Measurements from ENCODE around the gene PAX5. TPM values are rescaled to one million over a fixed set of nuclear protein-coding genes. Genes with fewer than 3 reads are reported as not detected.

Gene PAX5
- total RNA-seq, 1 donor from 2014 or later = 0.39 TPM

DNA sequence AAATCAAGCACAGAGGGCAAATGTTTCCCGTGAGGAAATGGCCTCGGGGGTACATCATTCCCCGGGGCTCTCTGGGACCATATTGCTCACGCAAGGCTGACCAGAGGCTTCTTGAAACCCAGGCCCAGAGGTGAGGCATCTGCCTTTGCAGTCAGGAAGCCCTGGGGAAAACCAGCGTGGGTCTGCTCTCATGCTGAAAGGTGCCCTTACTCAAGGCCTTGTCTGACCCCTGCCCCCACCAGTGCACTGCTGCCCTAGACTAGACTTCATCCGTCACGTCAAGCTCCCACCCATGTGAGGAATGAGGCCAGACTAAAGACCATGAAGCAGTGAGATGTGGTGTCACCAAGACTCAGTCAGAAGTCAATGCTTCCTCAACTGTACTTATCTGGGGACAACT is 66.1 kb downstream of the PAX5 start:
- H3K4me1 Mint-ChIP-seq (ENCODE audit: low read depth) = no peaks in the 10 kb centered on the region
- peaks cover 5% of the 10 kb centered on the region for H3K27me3 Mint-ChIP-seq (ENCODE audit: insufficient read depth)

DNA sequence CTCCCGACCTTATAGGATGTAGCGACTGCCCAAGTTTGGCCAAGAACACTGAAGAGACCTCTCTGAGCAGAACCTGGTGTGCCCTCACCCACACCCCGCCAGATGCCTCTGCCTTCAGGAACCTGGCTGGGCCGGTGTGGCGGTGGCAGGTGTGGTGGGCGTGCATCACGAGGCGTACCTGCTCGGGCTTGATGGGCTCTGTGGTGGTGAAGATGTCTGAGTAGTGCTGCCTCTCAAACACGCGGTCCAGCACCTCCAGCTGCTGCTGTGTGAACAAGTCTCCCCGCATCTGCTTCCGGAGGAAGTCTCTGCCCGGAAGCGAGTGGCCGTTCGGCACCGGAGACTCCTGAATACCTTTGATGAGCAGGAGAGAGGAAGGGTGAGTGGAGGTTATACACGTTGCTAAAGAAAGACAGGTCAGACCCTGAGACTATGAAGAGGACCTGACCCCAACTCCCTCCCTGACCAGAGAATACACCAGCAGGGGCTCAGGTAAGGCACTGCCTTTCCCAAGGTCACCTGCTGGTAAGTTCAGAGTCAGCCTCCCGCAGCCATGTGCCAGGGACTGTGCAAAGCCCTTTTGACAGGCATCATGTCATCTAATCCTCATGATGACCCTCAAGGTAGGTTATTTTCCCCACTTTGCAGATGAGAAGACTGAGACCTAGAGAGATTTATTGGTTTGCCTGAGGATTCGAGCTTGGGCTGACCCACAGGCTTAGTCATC is 67.5 kb downstream of the PAX5 start:
- DNase-seq (ENCODE audit: low spot score) = no peak
- H3K27me3 Mint-ChIP-seq (ENCODE audit: insufficient read depth) = peaks cover 7% of the 10 kb centered on the region
- H3K27ac Mint-ChIP-seq = no peak overlapping the region
- intact Hi-C loops (cut with micrococcal nuclease) = no loop called here
- H3K36me3 Mint-ChIP-seq (ENCODE audit: low read depth) = no peaks in the 10 kb centered on the region
- no peaks in the 10 kb centered on the region for H3K4me1 Mint-ChIP-seq (ENCODE audit: low read depth)
- no peak overlapping the region for H3K4me3 Mint-ChIP-seq
- no peaks in the 10 kb centered on the region for H3K9me3 Mint-ChIP-seq

More for the DNA sequence above, 66.1 kb downstream of the PAX5 start:
- intact Hi-C loops (cut with micrococcal nuclease) = no loop called here
- no peak for DNase-seq (ENCODE audit: low spot score)
- H3K36me3 Mint-ChIP-seq (ENCODE audit: low read depth) = no peaks in the 10 kb centered on the region
- H3K9me3 Mint-ChIP-seq = no peaks in the 10 kb centered on the region
- no peak overlapping the region for H3K27ac Mint-ChIP-seq
- H3K4me3 Mint-ChIP-seq = no peak overlapping the region

DNA sequence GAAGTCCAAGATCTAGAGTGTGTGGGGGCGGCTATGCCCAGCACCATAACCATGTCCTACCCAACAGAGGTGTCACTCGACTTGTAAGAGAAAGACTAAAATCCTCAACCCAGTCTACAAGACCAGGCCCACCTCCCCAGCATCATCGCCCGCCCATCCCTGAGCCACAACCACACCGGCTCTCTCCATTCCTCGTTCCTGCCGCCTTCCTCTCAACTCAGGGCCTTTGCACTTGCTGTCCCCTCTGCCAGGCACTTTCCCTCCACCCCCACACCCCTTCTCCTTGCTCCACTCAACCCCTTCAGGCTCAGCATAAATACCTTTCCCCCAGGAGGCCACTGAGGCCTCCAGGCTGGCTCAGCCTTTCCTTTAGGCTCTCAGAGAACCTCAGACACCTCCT is 69.3 kb downstream of the PAX5 start:
- H3K36me3 Mint-ChIP-seq (ENCODE audit: low read depth) = no peaks in the 10 kb centered on the region
- no peak overlapping the region for H3K4me3 Mint-ChIP-seq
- H3K4me1 Mint-ChIP-seq (ENCODE audit: low read depth) = no peaks in the 10 kb centered on the region
- H3K27me3 Mint-ChIP-seq (ENCODE audit: insufficient read depth) = peaks cover 12% of the 10 kb centered on the region
- intact Hi-C loops (cut with micrococcal nuclease) = no loop called here
- no peak overlapping the region for H3K27ac Mint-ChIP-seq
- DNase-seq (ENCODE audit: low spot score) = no peak
- no peaks in the 10 kb centered on the region for H3K9me3 Mint-ChIP-seq

DNA sequence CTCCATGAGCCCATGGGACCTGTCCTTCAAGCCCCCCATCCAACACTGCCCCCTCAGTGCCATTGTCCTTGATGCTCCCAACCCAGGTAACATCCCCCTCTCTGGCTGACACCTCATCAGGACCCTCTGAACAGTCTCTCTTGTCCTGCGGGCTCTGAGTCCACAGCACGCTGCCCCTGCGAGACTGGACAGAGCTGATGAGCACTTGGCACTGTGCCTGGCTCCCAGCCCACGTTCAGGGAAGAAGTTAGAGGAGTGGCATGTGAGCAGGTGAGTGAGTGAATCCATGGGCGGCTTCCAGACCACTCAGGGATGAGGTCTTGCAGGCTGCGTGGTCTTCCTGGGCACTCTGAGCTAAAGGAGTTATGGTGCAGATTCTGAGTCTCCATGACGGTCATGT is 70.7 kb downstream of the PAX5 start:
- peaks cover 12% of the 10 kb centered on the region for H3K27me3 Mint-ChIP-seq (ENCODE audit: insufficient read depth)

DNA sequence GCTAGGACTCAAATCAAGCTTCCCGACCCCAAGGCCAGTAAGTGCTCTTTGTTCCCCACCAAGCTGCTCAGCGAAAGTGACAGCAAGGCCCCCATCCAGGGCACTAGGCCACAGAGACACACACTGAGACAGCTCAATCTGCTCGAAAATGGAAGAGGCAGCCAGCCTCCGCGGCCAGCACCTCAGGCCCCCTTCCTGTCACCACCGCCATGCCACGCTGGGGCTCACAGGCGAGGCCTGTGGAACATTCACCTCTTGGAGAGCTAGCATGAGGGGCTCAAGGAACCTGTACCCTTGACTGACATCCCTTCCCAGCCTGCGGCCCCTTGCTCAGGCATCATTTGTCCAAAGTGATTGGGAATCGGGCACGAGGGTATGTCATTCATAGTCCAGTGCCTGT is 71.4 kb downstream of the PAX5 start:
- no peak overlapping the region for H3K4me3 Mint-ChIP-seq
- H3K9me3 Mint-ChIP-seq = no peaks in the 10 kb centered on the region
- intact Hi-C loops (cut with micrococcal nuclease) = no loop called here
- H3K4me1 Mint-ChIP-seq (ENCODE audit: low read depth) = no peaks in the 10 kb centered on the region
- no peaks in the 10 kb centered on the region for H3K36me3 Mint-ChIP-seq (ENCODE audit: low read depth)
- peaks cover 15% of the 10 kb centered on the region for H3K27me3 Mint-ChIP-seq (ENCODE audit: insufficient read depth)
- no peak overlapping the region for H3K27ac Mint-ChIP-seq
- DNase-seq (ENCODE audit: low spot score) = no peak

More for the DNA sequence above, 70.7 kb downstream of the PAX5 start:
- no peaks in the 10 kb centered on the region for H3K36me3 Mint-ChIP-seq (ENCODE audit: low read depth)
- H3K27ac Mint-ChIP-seq = no peak overlapping the region
- no peaks in the 10 kb centered on the region for H3K9me3 Mint-ChIP-seq
- intact Hi-C loops (cut with micrococcal nuclease) = no loop called here
- DNase-seq (ENCODE audit: low spot score) = no peak
- no peaks in the 10 kb centered on the region for H3K4me1 Mint-ChIP-seq (ENCODE audit: low read depth)
- no peak overlapping the region for H3K4me3 Mint-ChIP-seq

DNA sequence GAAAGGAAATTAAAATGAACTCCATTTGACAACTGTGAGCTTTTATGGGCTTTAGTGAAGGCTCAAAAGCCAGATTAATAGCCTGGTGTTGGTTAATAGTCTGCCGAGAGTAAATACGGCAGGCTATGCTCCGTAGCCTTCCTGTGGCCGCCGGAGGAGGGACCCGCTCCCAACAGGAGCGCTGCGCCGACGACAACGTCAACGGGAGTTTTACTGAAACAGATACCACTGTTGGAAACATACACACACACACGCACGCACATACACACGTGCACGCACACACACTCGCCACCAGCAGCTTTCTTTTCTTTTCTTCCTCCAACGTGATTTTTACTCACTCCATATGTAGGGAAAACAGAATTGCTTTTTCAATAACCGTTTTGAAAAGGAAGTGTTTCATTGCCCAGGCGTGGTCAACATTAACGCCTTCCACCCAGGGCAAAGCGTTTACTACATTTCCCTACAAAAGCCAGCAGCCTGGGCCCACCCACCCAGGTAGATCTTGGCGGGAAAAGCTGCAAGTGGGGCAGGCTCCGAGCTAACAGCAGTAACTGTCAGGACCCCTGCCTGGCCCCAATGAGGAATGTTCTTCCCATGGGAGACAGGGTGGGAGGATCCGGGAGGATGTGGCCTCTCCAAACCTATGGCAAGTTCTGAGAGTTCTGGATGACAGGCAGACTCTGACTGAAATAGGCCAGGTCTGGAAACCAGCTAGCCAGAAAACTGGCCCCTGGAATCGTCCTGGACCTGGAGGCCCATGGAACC is 72.3 kb downstream of the PAX5 start:
- Mint-ChIP-seq H3K4me3 (no peak overlapping the region), H3K4me1 (ENCODE audit: low read depth) (no peaks in the 10 kb centered on the region), H3K27me3 (ENCODE audit: insufficient read depth) (peaks cover 23% of the 10 kb centered on the region), H3K36me3 (ENCODE audit: low read depth) (no peaks in the 10 kb centered on the region), H3K27ac (no peak overlapping the region), H3K9me3 (no peaks in the 10 kb centered on the region)
- intact Hi-C loops (cut with micrococcal nuclease) = no loop called here
- no peak for DNase-seq (ENCODE audit: low spot score)

DNA sequence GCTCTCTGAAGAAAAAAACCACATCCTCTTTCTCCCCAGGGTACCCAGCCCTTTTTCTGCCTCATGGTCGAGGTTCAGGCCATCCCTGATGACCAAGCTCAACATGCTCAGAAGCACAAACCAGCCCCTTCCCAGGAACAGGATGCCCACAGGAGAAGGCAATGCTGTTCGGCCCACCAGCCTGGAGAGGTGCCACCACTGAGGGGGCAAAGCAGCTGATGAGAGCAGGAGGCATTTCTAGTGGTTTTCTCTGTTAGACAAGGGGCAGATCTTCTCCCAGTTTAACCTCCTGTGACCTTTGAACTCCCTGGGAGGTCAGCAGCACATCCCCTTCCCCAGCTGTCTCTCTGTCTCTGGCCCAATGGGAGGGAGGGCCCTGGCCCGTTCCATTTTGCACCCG is 73.0 kb downstream of the PAX5 start:
- Mint-ChIP-seq H3K27ac (no peak overlapping the region), H3K36me3 (ENCODE audit: low read depth) (no peaks in the 10 kb centered on the region), H3K4me1 (ENCODE audit: low read depth) (no peaks in the 10 kb centered on the region), H3K4me3 (no peak overlapping the region), H3K9me3 (no peaks in the 10 kb centered on the region), H3K27me3 (ENCODE audit: insufficient read depth) (peaks cover 27% of the 10 kb centered on the region)
- no peak for DNase-seq (ENCODE audit: low spot score)
- intact Hi-C loops (cut with micrococcal nuclease) = no loop called here

DNA sequence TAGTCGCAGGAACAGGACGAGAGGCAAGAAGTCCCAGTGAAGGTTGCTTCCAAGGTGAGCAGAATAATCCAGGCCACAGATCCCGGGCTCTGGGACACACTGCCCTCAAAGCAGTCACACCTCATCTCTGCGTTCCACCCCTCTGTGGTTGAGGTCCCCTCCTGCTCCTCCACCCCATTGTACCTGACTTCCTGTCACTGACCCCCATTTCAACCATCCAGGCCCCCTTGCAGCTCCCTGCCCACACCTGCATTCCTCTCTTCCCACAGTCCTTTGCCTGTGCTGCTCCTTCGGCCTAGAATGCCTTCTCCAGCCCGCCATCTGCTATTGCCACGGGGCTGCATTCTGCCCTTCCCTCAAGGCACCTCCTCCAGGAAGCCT is 73.5 kb downstream of the PAX5 start:
- Mint-ChIP-seq H3K36me3 (ENCODE audit: low read depth) (no peaks in the 10 kb centered on the region), H3K4me1 (ENCODE audit: low read depth) (no peaks in the 10 kb centered on the region), H3K4me3 (no peak overlapping the region), H3K9me3 (no peaks in the 10 kb centered on the region), H3K27me3 (ENCODE audit: insufficient read depth) (peaks cover 30% of the 10 kb centered on the region), H3K27ac (no peak overlapping the region)
- intact Hi-C loops (cut with micrococcal nuclease) = no loop called here
- no peak for DNase-seq (ENCODE audit: low spot score)

DNA sequence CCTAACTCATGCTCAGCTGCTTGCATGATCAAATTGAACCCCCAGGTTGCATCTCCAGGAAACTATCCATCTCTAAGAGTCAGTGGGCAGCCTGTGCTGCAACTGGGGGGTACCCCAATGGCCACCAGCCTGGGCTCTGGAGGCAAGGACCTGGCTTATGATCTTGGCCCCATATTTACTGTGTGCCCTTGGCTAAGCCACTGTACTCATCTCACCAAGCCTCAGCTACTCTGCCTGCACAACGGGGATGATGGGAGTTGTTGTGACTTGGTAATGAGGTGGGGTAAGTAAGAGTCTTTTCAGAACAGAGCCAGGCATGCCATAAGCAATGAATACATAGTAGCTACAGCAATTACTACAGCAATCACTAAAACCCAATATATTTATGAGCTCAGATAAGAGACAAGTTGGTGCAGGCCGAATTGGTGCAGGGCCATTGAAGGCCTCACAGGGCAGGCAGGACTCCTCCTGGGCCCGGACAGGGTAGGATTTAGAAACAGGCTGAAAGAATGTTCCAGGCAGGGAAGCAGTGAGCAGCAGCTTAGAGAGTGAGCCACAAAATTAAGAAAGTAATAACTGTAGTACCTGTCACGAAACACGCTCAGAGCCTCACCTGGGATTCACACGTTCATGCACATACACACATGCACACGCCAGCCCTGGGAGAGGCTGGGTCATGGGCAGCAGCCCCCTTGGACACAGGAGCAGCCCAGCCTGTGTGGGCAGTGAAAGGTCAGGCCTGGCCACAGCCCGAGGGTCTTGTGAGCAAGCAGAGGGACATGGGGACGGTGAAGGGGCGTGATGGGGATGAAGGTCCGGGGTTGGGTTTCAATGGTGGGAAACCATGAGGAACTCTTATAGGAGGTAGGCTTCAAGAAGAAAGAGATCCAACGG is 74.1 kb downstream of the PAX5 start:
- H3K27me3 Mint-ChIP-seq (ENCODE audit: insufficient read depth) = peaks cover 31% of the 10 kb centered on the region
- no peak overlapping the region for H3K27ac Mint-ChIP-seq
- H3K4me1 Mint-ChIP-seq (ENCODE audit: low read depth) = no peaks in the 10 kb centered on the region
- H3K4me3 Mint-ChIP-seq = no peak overlapping the region
- H3K9me3 Mint-ChIP-seq = no peaks in the 10 kb centered on the region
- intact Hi-C loops (cut with micrococcal nuclease) = no loop called here
- no peak for DNase-seq (ENCODE audit: low spot score)
- H3K36me3 Mint-ChIP-seq (ENCODE audit: low read depth) = no peaks in the 10 kb centered on the region

DNA sequence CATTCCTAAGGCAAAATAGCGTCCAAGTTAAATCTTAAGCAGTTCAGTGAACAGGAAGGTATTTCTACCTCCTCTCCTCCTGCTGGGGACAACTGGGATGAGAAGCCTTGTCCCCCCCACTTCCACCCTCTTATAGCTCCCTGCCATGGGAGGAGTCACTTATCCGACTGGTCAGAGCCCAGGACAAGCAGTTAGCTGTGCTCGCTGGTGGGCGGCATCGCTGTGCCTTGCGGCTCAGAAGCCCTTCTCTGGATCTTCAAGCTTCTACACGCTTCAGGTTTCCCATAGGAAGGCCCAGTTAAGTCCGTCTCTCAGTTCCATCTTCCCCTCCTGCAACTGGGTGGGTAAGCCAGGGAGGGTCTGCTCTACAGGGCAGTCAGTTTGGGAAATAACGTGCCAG is 77.2 kb downstream of the PAX5 start:
- Mint-ChIP-seq H3K36me3 (ENCODE audit: low read depth) (no peaks in the 10 kb centered on the region), H3K9me3 (no peaks in the 10 kb centered on the region), H3K4me1 (ENCODE audit: low read depth) (no peaks in the 10 kb centered on the region), H3K27ac (no peak overlapping the region), H3K4me3 (no peak overlapping the region), H3K27me3 (ENCODE audit: insufficient read depth) (peaks cover 49% of the 10 kb centered on the region)
- no peak for DNase-seq (ENCODE audit: low spot score)
- intact Hi-C loops (cut with micrococcal nuclease) = no loop called here

DNA sequence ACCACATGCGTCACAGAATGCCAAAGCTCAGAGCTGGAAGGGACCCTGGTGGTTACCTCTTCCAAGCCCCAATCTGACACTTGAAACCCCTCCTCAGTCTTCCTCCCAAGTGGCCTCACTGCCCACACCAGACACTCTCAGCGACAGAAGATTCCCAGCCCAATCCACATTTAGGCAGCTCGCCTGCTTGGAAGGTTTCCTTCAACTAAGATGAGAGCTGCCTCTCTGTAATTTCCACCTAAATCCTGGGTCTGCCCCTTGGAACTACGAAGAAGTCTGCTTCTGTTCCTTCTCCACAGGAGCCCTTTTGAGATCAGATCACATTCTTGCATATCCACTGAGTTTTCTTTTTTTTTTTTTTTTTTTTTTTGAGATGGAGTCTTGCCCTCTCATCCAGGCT is 83.7 kb downstream of the PAX5 start:
- Mint-ChIP-seq H3K36me3 (ENCODE audit: low read depth) (no peaks in the 10 kb centered on the region), H3K4me3 (no peak overlapping the region), H3K27me3 (ENCODE audit: insufficient read depth) (peaks cover 39% of the 10 kb centered on the region), H3K9me3 (no peaks in the 10 kb centered on the region), H3K4me1 (ENCODE audit: low read depth) (peaks cover 5% of the 10 kb centered on the region), H3K27ac (no peak overlapping the region)
- no peak for DNase-seq (ENCODE audit: low spot score)
- intact Hi-C loops (cut with micrococcal nuclease) = no loop called here

DNA sequence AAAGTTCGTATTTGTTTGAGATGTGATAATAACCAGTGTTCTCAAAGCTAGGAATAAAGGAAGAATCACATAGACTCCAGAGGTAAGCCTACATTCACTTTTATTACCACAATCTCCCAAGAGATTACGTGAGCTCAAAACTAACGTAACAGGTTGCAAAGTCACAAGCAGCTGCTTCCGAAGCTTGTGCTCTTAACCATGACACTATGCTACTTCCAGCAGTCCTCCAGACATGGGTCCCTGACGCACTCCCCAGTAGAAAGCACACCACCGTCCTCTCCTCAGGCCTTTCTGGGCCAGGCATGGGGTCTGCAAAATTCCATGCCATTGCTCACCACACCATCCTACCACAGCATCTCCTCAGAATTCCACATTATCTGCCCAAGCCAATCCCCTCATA is 84.6 kb downstream of the PAX5 start:
- Mint-ChIP-seq H3K4me1 (ENCODE audit: low read depth) (peaks cover 5% of the 10 kb centered on the region), H3K36me3 (ENCODE audit: low read depth) (no peaks in the 10 kb centered on the region), H3K27ac (no peak overlapping the region), H3K27me3 (ENCODE audit: insufficient read depth) (peaks cover 37% of the 10 kb centered on the region), H3K4me3 (no peak overlapping the region), H3K9me3 (no peaks in the 10 kb centered on the region)
- intact Hi-C loops (cut with micrococcal nuclease) = no loop called here
- no peak for DNase-seq (ENCODE audit: low spot score)

DNA sequence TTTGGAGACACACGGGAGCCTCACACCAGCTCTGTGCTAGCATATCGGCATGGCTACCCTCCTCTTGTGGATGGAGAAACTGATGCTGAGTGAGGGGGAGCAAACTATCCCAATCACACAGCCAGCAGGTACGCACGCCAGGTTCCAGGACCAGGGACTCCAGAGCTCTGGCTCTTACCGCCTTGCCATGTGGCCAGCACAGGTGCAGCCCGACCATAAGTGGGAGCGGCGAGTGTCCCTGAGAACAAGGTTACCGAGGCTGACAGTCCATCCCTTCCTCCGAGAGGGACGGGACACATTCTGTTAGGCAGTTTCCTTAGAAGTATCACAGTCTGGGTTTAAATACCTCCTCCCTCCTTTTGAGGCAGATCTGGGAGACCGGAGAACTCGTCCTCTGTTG is 86.0 kb downstream of the PAX5 start:
- Mint-ChIP-seq H3K4me3 (no peak overlapping the region), H3K27ac (no peak overlapping the region), H3K27me3 (ENCODE audit: insufficient read depth) (peaks cover 25% of the 10 kb centered on the region), H3K4me1 (ENCODE audit: low read depth) (peaks cover 5% of the 10 kb centered on the region), H3K36me3 (ENCODE audit: low read depth) (no peaks in the 10 kb centered on the region), H3K9me3 (no peaks in the 10 kb centered on the region)
- intact Hi-C loops (cut with micrococcal nuclease) = no loop called here
- DNase-seq (ENCODE audit: low spot score) = no peak

Data from activated T-helper 1 cell treated with anti-CD3 and anti-CD28 coated beads, Interleukin-12 subunit alpha, Interleukin-12 subunit beta, Interleukin-2, Interleukin-4 antibody, amounts not matched to agents 30 ng/mL and 10 ng/mL and 1 ng/mL, durations not matched to agents 14 hours and 24 hours and 36 hours (primary cell).